GM19023 (cell line): ENCODE measurements around the gene PRPF19.

Source experiments
- ATAC-seq: cut with Tn5 transposase; IDR thresholded peaks from one replicate; pipeline ENCODE4 v1.9.1; 2021; ENCODE audit warnings: mild to moderate bottlenecking, moderate library complexity; ENCODE audit not compliant: unreplicated experiment

Gene PRPF19

GRCh38 chr11:60924110-60924905 lies 17.9 kb upstream of the PRPF19 start, which contains the start of gene TMEM132A:
Gene TMEM132A, plus strand, starts transcription at chr11:60924460. Its CDS starts 174 bp downstream, at chr11:60924634.
- peak; percentile 62 for ATAC-seq

- no peak for ATAC-seq
These were observed 17.4 kb upstream of the PRPF19 start for GRCh38 chr11:60923800-60924109.

- no peak for ATAC-seq
These were observed 16.9 kb upstream of the PRPF19 start for GRCh38 chr11:60923326-60923725.

GRCh38 chr11:60922906-60923305 lies 16.5 kb upstream of the PRPF19 start:
- no peak for ATAC-seq

GRCh38 chr11:60921777-60922335 lies 15.5 kb upstream of the PRPF19 start:
- no peak for ATAC-seq

- no peak for ATAC-seq
These were observed 14.9 kb upstream of the PRPF19 start for GRCh38 chr11:60921259-60921658.

GRCh38 chr11:60919956-60920355 lies 13.6 kb upstream of the PRPF19 start:
- no peak for ATAC-seq

- ATAC-seq = no peak
These were observed 12.9 kb upstream of the PRPF19 start for GRCh38 chr11:60919320-60919719.

GRCh38 chr11:60918939-60919265 lies 12.5 kb upstream of the PRPF19 start:
- ATAC-seq = no peak

GRCh38 chr11:60918251-60918938 lies 12.0 kb upstream of the PRPF19 start:
- ATAC-seq = no peak

GRCh38 chr11:60917267-60917666 lies 10.9 kb upstream of the PRPF19 start:
- ATAC-seq = no peak

GRCh38 chr11:60916669-60917206 lies 10.4 kb upstream of the PRPF19 start:
- ATAC-seq = no peak

GRCh38 chr11:60915248-60915914 lies 9.0 kb upstream of the PRPF19 start:
- peak; percentile 45 for ATAC-seq

- ATAC-seq = peak; percentile 5
These were observed 8.4 kb upstream of the PRPF19 start for GRCh38 chr11:60914633-60915247.

GRCh38 chr11:60913793-60914632 lies 7.6 kb upstream of the PRPF19 start, which contains the start of gene TMEM109:
Gene TMEM109, plus strand, starts transcription at chr11:60914158. Its CDS starts 5,536 bp downstream, at chr11:60919694.
- ATAC-seq = peak; percentile 51

- no peak for ATAC-seq
These were observed 6.6 kb upstream of the PRPF19 start for GRCh38 chr11:60912851-60913528.

- no peak for ATAC-seq
These were observed 6.0 kb upstream of the PRPF19 start for GRCh38 chr11:60912223-60912850.

- no peak for ATAC-seq
These were observed 4.5 kb upstream of the PRPF19 start for GRCh38 chr11:60910711-60911380.
